ENCODE data around the gene SALL1. TPM values are rescaled to one million over a fixed set of nuclear protein-coding genes. Genes with fewer than 3 reads are reported as not detected.

The SALL1 gene
- total RNA-seq, 1 experiment from 2014 or later: not detected

GRCh38 chr16:51134876-51135275, 16.2 kb downstream of the SALL1 start:
- ChIA-PET POLR2A (no interaction called here), CTCF (no interaction called here)
- TF ChIP-seq, protein P1, sequence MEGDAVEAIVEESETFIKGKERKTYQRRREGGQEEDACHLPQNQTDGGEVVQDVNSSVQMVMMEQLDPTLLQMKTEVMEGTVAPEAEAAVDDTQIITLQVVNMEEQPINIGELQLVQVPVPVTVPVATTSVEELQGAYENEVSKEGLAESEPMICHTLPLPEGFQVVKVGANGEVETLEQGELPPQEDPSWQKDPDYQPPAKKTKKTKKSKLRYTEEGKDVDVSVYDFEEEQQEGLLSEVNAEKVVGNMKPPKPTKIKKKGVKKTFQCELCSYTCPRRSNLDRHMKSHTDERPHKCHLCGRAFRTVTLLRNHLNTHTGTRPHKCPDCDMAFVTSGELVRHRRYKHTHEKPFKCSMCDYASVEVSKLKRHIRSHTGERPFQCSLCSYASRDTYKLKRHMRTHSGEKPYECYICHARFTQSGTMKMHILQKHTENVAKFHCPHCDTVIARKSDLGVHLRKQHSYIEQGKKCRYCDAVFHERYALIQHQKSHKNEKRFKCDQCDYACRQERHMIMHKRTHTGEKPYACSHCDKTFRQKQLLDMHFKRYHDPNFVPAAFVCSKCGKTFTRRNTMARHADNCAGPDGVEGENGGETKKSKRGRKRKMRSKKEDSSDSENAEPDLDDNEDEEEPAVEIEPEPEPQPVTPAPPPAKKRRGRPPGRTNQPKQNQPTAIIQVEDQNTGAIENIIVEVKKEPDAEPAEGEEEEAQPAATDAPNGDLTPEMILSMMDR (IDR thresholded peaks at IDR 0.05): no peak
- no peak for TF ChIP-seq SIN3A (IDR thresholded peaks at IDR 0.05; ENCODE audit: borderline replicate concordance, insufficient read depth, low read depth, low read length)
- TF ChIP-seq, protein P2, sequence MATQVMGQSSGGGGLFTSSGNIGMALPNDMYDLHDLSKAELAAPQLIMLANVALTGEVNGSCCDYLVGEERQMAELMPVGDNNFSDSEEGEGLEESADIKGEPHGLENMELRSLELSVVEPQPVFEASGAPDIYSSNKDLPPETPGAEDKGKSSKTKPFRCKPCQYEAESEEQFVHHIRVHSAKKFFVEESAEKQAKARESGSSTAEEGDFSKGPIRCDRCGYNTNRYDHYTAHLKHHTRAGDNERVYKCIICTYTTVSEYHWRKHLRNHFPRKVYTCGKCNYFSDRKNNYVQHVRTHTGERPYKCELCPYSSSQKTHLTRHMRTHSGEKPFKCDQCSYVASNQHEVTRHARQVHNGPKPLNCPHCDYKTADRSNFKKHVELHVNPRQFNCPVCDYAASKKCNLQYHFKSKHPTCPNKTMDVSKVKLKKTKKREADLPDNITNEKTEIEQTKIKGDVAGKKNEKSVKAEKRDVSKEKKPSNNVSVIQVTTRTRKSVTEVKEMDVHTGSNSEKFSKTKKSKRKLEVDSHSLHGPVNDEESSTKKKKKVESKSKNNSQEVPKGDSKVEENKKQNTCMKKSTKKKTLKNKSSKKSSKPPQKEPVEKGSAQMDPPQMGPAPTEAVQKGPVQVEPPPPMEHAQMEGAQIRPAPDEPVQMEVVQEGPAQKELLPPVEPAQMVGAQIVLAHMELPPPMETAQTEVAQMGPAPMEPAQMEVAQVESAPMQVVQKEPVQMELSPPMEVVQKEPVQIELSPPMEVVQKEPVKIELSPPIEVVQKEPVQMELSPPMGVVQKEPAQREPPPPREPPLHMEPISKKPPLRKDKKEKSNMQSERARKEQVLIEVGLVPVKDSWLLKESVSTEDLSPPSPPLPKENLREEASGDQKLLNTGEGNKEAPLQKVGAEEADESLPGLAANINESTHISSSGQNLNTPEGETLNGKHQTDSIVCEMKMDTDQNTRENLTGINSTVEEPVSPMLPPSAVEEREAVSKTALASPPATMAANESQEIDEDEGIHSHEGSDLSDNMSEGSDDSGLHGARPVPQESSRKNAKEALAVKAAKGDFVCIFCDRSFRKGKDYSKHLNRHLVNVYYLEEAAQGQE (IDR thresholded peaks at IDR 0.05; ENCODE audit: insufficient read depth in 1 of 2, low read depth in 2 of 2, low read length in 1 of 2): no peak
- no peak for TF ChIP-seq TCF7L2 (IDR thresholded peaks at IDR 0.05; ENCODE audit: low read depth, low read length)
- no peak for TF ChIP-seq POLR2AphosphoS5 (IDR thresholded peaks at IDR 0.05; ENCODE audit: low read depth, low read length)
- Histone ChIP-seq H3K27ac (ENCODE audit: low read length) (no peak overlapping the region), H3K4me1 (ENCODE audit: control insufficient read depth, insufficient read depth, low read length) (no peaks in the 10 kb centered on the region), H3K36me3 (ENCODE audit: control insufficient read depth, insufficient read depth, low read length) (no peaks in the 10 kb centered on the region), H3K27me3 (ENCODE audit: control insufficient read depth, insufficient read depth, low read length) (no peaks in the 10 kb centered on the region), H3K9me3 (ENCODE audit: control insufficient read depth, insufficient read depth, low read depth, low read length) (no peaks in the 10 kb centered on the region), H3K4me3 (ENCODE audit: low read depth in 2 of 2, low read length in 2 of 2) (no peak overlapping the region)
- no peak for DNase-seq (ENCODE audit: low read depth, low spot score)
- no peak for ATAC-seq
- no TSS peak for BruUV-seq (replicated peaks)
- intact Hi-C loops (cut with micrococcal nuclease; ENCODE audit: unreplicated experiment): no loop called here
- in situ Hi-C loops (cut with HindIII; ENCODE audit: low pct_unique_long_range_greater_than_20kb, low sequenced_read_pairs): no loop called here

- H3K4me1 ChIP-seq (ENCODE audit: control insufficient read depth, insufficient read depth, low read length): no peaks in the 10 kb centered on the region
- ATAC-seq (no peak), DNase-seq (ENCODE audit: low read depth, low spot score) (no peak)
- ChIA-PET CTCF (no interaction called here), POLR2A (no interaction called here)
- intact Hi-C loops (cut with micrococcal nuclease; ENCODE audit: unreplicated experiment) (no loop called here), in situ Hi-C loops (cut with HindIII; ENCODE audit: low pct_unique_long_range_greater_than_20kb, low sequenced_read_pairs) (no loop called here)
- no peak overlapping the region for H3K4me3 ChIP-seq (ENCODE audit: low read depth in 2 of 2, low read length in 2 of 2)
- no peak overlapping the region for H3K27ac ChIP-seq (ENCODE audit: low read length)
- no peaks in the 10 kb centered on the region for H3K36me3 ChIP-seq (ENCODE audit: control insufficient read depth, insufficient read depth, low read length)
- BruUV-seq (replicated peaks): no TSS peak
- H3K27me3 ChIP-seq (ENCODE audit: control insufficient read depth, insufficient read depth, low read length): no peaks in the 10 kb centered on the region
- TF ChIP-seq, protein P1 (IDR thresholded peaks at IDR 0.05): no peak
- TF ChIP-seq, protein P2 (IDR thresholded peaks at IDR 0.05; ENCODE audit: insufficient read depth in 1 of 2, low read depth in 2 of 2, low read length in 1 of 2): no peak
- TF ChIP-seq SIN3A (IDR thresholded peaks at IDR 0.05; ENCODE audit: borderline replicate concordance, insufficient read depth, low read depth, low read length): no peak
- TF ChIP-seq TCF7L2 (IDR thresholded peaks at IDR 0.05; ENCODE audit: low read depth, low read length): no peak
- TF ChIP-seq POLR2AphosphoS5 (IDR thresholded peaks at IDR 0.05; ENCODE audit: low read depth, low read length): no peak
- no peaks in the 10 kb centered on the region for H3K9me3 ChIP-seq (ENCODE audit: control insufficient read depth, insufficient read depth, low read depth, low read length)
These were observed 16.7 kb downstream of the SALL1 start for GRCh38 chr16:51134269-51134812.
